ENCODE results near the gene PIWIL4.

GRCh38 chr11:94669023-94669422 lies 101.9 kb downstream of the PIWIL4 start:
- no peak for TF ChIP-seq CTCF (IDR thresholded peaks at IDR 0.05)
- no peak for TF ChIP-seq POLR2A (IDR thresholded peaks at IDR 0.05)
